ENCODE measurements around the gene MORN5.

DNA sequence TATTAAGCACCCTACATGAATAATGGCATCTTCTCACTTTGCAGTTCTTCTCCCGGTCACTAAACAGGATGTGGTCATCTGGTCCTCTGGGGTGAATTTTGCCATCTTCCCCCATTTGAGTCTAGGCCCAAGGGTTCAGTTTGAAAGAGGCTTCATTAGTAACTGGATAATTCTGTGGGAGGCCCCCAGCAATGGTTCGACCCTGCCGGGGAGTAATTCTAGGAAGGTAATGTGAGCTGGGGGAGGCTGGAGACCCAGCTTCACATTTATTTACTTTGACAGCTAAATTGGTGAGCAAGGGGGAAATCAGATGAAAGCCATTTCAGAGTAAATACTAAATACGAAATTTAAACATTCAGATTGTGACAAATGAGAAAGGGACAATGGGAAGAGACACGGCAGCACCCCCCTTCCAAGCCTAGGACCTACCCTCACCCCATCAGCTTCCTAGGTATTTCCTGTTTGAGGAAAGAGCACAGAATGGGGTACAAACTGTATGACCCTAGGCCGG lies 73.1 kb downstream of the MORN5 start:
- TF ChIP-seq, protein P1, sequence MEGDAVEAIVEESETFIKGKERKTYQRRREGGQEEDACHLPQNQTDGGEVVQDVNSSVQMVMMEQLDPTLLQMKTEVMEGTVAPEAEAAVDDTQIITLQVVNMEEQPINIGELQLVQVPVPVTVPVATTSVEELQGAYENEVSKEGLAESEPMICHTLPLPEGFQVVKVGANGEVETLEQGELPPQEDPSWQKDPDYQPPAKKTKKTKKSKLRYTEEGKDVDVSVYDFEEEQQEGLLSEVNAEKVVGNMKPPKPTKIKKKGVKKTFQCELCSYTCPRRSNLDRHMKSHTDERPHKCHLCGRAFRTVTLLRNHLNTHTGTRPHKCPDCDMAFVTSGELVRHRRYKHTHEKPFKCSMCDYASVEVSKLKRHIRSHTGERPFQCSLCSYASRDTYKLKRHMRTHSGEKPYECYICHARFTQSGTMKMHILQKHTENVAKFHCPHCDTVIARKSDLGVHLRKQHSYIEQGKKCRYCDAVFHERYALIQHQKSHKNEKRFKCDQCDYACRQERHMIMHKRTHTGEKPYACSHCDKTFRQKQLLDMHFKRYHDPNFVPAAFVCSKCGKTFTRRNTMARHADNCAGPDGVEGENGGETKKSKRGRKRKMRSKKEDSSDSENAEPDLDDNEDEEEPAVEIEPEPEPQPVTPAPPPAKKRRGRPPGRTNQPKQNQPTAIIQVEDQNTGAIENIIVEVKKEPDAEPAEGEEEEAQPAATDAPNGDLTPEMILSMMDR (IDR thresholded peaks at IDR 0.05), result no peak
- TF ChIP-seq TCF7L2 (IDR thresholded peaks at IDR 0.05; ENCODE audit: low read depth, low read length) (no peak), POLR2AphosphoS5 (IDR thresholded peaks at IDR 0.05; ENCODE audit: low read depth, low read length) (no peak)

Data from Panc1 (cell line).